Panc1 (cell line): ENCODE data around the gene BZW1.

Source experiments
- CTCF ChIP-seq: fragments of 450-650 bp; IDR thresholded peaks from 2 replicates; pipeline ENCODE4 v1.5.1; 2017; ENCODE audit warnings: mild to moderate bottlenecking
- SIN3A ChIP-seq: IDR thresholded peaks from 2 replicates; pipeline ENCODE4 v1.6.1; 2012; ENCODE audit warnings: low read depth, mild to moderate bottlenecking, low read length, moderate library complexity, borderline replicate concordance; ENCODE audit not compliant: insufficient read depth

GRCh38 chr2:200790185-200790584 lies 21.5 kb upstream of the BZW1 start:
- TF ChIP-seq CTCF, result no peak
- TF ChIP-seq SIN3A, result no peak
